Measurements from ENCODE around the gene GPR89A.
"Not testable (repeated sequence)": the region's sequence is repeated elsewhere in the genome, so short reads cannot be mapped to it uniquely, and the experiment has no call there.

The GPR89A gene

GRCh38 chr1:145688328-145688727 is 80.5 kb downstream of the GPR89A start:
- DNase-seq, result no peak

- no peak for DNase-seq
Measured at GRCh38 chr1:145688924-145689323, 81.1 kb downstream of the GPR89A start.

GRCh38 chr1:145689922-145690321 is 82.1 kb downstream of the GPR89A start:
- no peak for DNase-seq

- no peak for DNase-seq
Measured at GRCh38 chr1:145690587-145691558, 83.1 kb downstream of the GPR89A start.

GRCh38 chr1:145692785-145693443 is 85.1 kb downstream of the GPR89A start:
- no peak for DNase-seq

GRCh38 chr1:145695821-145696629 is 88.2 kb downstream of the GPR89A start:
- DNase-seq, result no peak

GRCh38 chr1:145696630-145696960 is 88.8 kb downstream of the GPR89A start:
- DNase-seq, result no peak

GRCh38 chr1:145701306-145701862 is 93.6 kb downstream of the GPR89A start:
- no peak for DNase-seq

- no peak for DNase-seq
Measured at GRCh38 chr1:145702052-145702451, 94.3 kb downstream of the GPR89A start.

- DNase-seq, result no peak
Measured at GRCh38 chr1:145702826-145703225, 95.0 kb downstream of the GPR89A start.

- no peak for DNase-seq
Measured at GRCh38 chr1:145705622-145706021, 97.8 kb downstream of the GPR89A start.

GRCh38 chr1:145706086-145706664 is 98.4 kb downstream of the GPR89A start:
- no peak for DNase-seq

GRCh38 chr1:145707183-145707867 is 99.5 kb downstream of the GPR89A start, which contains the start of gene PDZK1:
Gene PDZK1, minus strand, starts transcription at chr1:145707368. Its CDS starts 19,347 bp downstream, at chr1:145688021.
- no peak for DNase-seq

GRCh38 chr1:145708063-145708462 is 100.3 kb downstream of the GPR89A start:
- DNase-seq, result no peak

GRCh38 chr1:145710291-145711027 is 102.7 kb downstream of the GPR89A start:
- no peak for DNase-seq

GRCh38 chr1:145711213-145711651 is 103.4 kb downstream of the GPR89A start:
- DNase-seq, result no peak

- no peak for DNase-seq
Measured at GRCh38 chr1:145714524-145715111, 106.8 kb downstream of the GPR89A start.

- no peak for DNase-seq
Measured at GRCh38 chr1:145716641-145717345, 109.0 kb downstream of the GPR89A start.

GRCh38 chr1:145717833-145718232 is 110.0 kb downstream of the GPR89A start:
- no peak for DNase-seq

GRCh38 chr1:145718465-145718864 is 110.7 kb downstream of the GPR89A start:
- not testable (repeated sequence) for DNase-seq
